HepG2 (cell line): ENCODE results near the gene ISCA1. TPM values are rescaled to one million over a fixed set of nuclear protein-coding genes. Genes with fewer than 3 reads are reported as not detected.
A peak's percentile ranks its signal among the peaks of the same experiment; 100 is the strongest.

Source experiments
- ATRX ChIP-seq: sonication (generic); formaldehyde crosslinking; IDR thresholded peaks from 2 replicates; pipeline ENCODE4 v1.4.0; 2020; ENCODE audit warnings: missing genetic modification reagents, borderline replicate concordance
- E2F5 ChIP-seq: sonication (generic); formaldehyde crosslinking; conservative IDR thresholded peaks from 2 replicates; pipeline ENCODE4 v1.4.0; 2020; ENCODE audit warnings: missing genetic modification reagents
- HMGXB4 ChIP-seq, 2 experiments: sonication (generic) in 1 of 2; formaldehyde crosslinking in 1 of 2; IDR thresholded peaks; 2 replicates each; pipeline versions ENCODE4 v1.4.0 to v1.6.1; 2018 to 2020; ENCODE audit warnings: missing genetic modification reagents in 2 of 2, borderline replicate concordance in 1 of 2, low read depth in 1 of 2, mild to moderate bottlenecking in 1 of 2, missing biosample characterization in 1 of 2
- MAFF ChIP-seq: IDR thresholded peaks from 2 replicates; pipeline ENCODE4 v1.6.1; 2011; ENCODE audit warnings: low read depth, low read length, improper control_type of control experiment
- MED8 ChIP-seq: sonication (generic); formaldehyde crosslinking; IDR thresholded peaks from 2 replicates; pipeline ENCODE4 v1.8.1; 2023; ENCODE audit warnings: mild to moderate bottlenecking, missing genetic modification reagents; ENCODE audit not compliant: insufficient replicate concordance
- NR2C2 ChIP-seq: sonication (generic); formaldehyde crosslinking; IDR thresholded peaks from 2 replicates; pipeline ENCODE4 v1.4.0; 2020; ENCODE audit warnings: missing genetic modification reagents, mild to moderate bottlenecking, moderate library complexity, borderline replicate concordance
- PBX2 ChIP-seq: IDR thresholded peaks from 2 replicates; pipeline ENCODE4 v1.6.1; 2016; ENCODE audit warnings: control low read depth
- POGZ ChIP-seq: sonication (generic); formaldehyde crosslinking; IDR thresholded peaks from 2 replicates; pipeline ENCODE4 v1.4.0; 2020; ENCODE audit warnings: mild to moderate bottlenecking, missing genetic modification reagents
- REPIN1 ChIP-seq: sonication (generic); formaldehyde crosslinking; IDR thresholded peaks from 2 replicates; pipeline ENCODE4 v1.8.0; 2022; ENCODE audit warnings: missing genetic modification reagents, low read depth, mild to moderate bottlenecking, borderline replicate concordance
- SALL2 ChIP-seq: sonication (generic); formaldehyde crosslinking; IDR thresholded peaks from 2 replicates; pipeline ENCODE4 v1.8.1; 2023; ENCODE audit warnings: mild to moderate bottlenecking, missing genetic modification reagents, inconsistent platforms
- SMYD3 ChIP-seq: sonication (generic); formaldehyde crosslinking; IDR thresholded peaks from 2 replicates; pipeline ENCODE4 v1.8.1; 2023; ENCODE audit warnings: mild to moderate bottlenecking, missing genetic modification reagents
- SP2 ChIP-seq: sonication (generic); formaldehyde crosslinking; IDR thresholded peaks from 2 replicates; pipeline ENCODE4 v1.5.1; 2020; ENCODE audit warnings: mild to moderate bottlenecking, missing genetic modification reagents
- SUZ12 ChIP-seq: fragments of 150-350 bp; IDR thresholded peaks from 2 replicates; pipeline ENCODE4 v1.6.1; 2014; ENCODE audit warnings: low read depth, low read length
- TERF1 ChIP-seq: sonication (generic); formaldehyde crosslinking; IDR thresholded peaks from 2 replicates; pipeline ENCODE4 v1.8.0; 2022; ENCODE audit warnings: mild to moderate bottlenecking, missing genetic modification reagents, moderate library complexity
- THAP11 ChIP-seq: IDR thresholded peaks from 2 replicates; pipeline ENCODE4 v1.6.1; 2016; ENCODE audit warnings: missing biosample characterization, missing genetic modification reagents
- YEATS2 ChIP-seq: sonication (generic); formaldehyde crosslinking; IDR thresholded peaks from 2 replicates; pipeline ENCODE4 v1.4.0; 2020; ENCODE audit warnings: missing genetic modification reagents, borderline replicate concordance
- ZFX ChIP-seq: sonication (generic); formaldehyde crosslinking; IDR thresholded peaks from 2 replicates; pipeline ENCODE4 v1.4.0; 2020; ENCODE audit warnings: mild to moderate bottlenecking, low read depth, missing genetic modification reagents, moderate library complexity
- ZMYM4 ChIP-seq: sonication (generic); formaldehyde crosslinking; IDR thresholded peaks from 2 replicates; pipeline ENCODE4 v1.8.1; 2023; ENCODE audit warnings: mild to moderate bottlenecking, missing genetic modification reagents
- ZNF362 ChIP-seq: sonication (generic); formaldehyde crosslinking; IDR thresholded peaks from 2 replicates; pipeline ENCODE4 v1.4.0; 2020; ENCODE audit warnings: missing genetic modification reagents, mild to moderate bottlenecking, borderline replicate concordance
- ZNF563 ChIP-seq: sonication (generic); formaldehyde crosslinking; IDR thresholded peaks from 2 replicates; pipeline ENCODE4 v1.8.0; 2022; ENCODE audit warnings: mild to moderate bottlenecking, moderate library complexity, missing genetic modification reagents
- ZNF577 ChIP-seq: sonication (generic); formaldehyde crosslinking; IDR thresholded peaks from 2 replicates; pipeline ENCODE4 v1.4.0; 2020; ENCODE audit warnings: mild to moderate bottlenecking, low read depth, missing genetic modification reagents, borderline replicate concordance
- ZNF629 ChIP-seq: sonication (generic); formaldehyde crosslinking; conservative IDR thresholded peaks from 2 replicates; pipeline ENCODE4 v1.5.0; 2020; ENCODE audit warnings: missing genetic modification reagents
- polyA plus RNA-seq, 8 experiments: library from polyadenylated mRNA; depleted of rRNA in 3 of 8; stranded (reverse) in 7 of 8; unstranded in 1 of 8; fragments of >200 nt; fragmentation: Illumina TruSeq in 4 of 8; extraction: Trizol in 4 of 8; gene quantifications; 2 replicates each; pipeline versions ENCODE4 v1.2.1 to v1.2.3, GENCODE V29; 2011 to 2016; ENCODE audit warnings: low read depth in 4 of 8, missing spikeins in 1 of 8, mixed read lengths in 1 of 8; ENCODE audit not compliant: insufficient read depth in 1 of 8
- total RNA-seq, 5 experiments: library from RNA; depleted of rRNA; stranded (reverse); fragments of >200 nt; fragmentation: Illumina TruSeq; extraction: Trizol; gene quantifications; 2 replicates each; pipeline ENCODE4 v1.2.3, GENCODE V29; 2016; ENCODE audit warnings: low read depth in 1 of 5

The ISCA1 gene
- total and polyA plus RNA-seq, 2 of the 13 experiments (the other 11 are each of a cell fraction or from before 2014, with no cell fraction given), result 29.2 to 40.9 TPM

- no peak; the same call in 1 of the 2 replicates for TF ChIP-seq POGZ
- no peak for TF ChIP-seq MAFF
- peak; percentile 90 for TF ChIP-seq ZFX (CRISPR knock-in tag)
- TF ChIP-seq SMYD3, result no peak
- peak; percentile 33; the same call in 1 of the 2 replicates for TF ChIP-seq SUZ12
- peak; percentile 15 to 89; a peak in 3 of 4 replicates for TF ChIP-seq HMGXB4 (CRISPR knock-in tag; IDR thresholded peaks at IDR 0.05; ENCODE audit: borderline replicate concordance in 1 of 2, low read depth in 1 of 2)
- peak; percentile 93 for TF ChIP-seq NR2C2 (CRISPR knock-in tag)
- TF ChIP-seq ZNF362 (CRISPR knock-in tag), result no peak
- no peak for TF ChIP-seq ZNF577 (CRISPR knock-in tag)
- peak; percentile 43; the same call in 1 of the 2 replicates for TF ChIP-seq SALL2 (CRISPR knock-in tag)
- TF ChIP-seq ZMYM4, result no peak; the same call in none of the 2 replicates
- peak; percentile 77 for TF ChIP-seq PBX2
- TF ChIP-seq TERF1, result no peak
- no peak; the same call in 1 of the 2 replicates for TF ChIP-seq YEATS2 (CRISPR knock-in tag)
- TF ChIP-seq THAP11 (CRISPR knock-in tag), result peak; percentile 98
- TF ChIP-seq E2F5 (CRISPR knock-in tag), result 0 out of 2 replicates have a peak, but pooled peaks have one; percentile 36
- peak; percentile 93 for TF ChIP-seq ZNF563 (CRISPR knock-in tag)
- TF ChIP-seq MED8 (CRISPR knock-in tag), result peak; percentile 24
- TF ChIP-seq SP2, result peak; percentile 75
- TF ChIP-seq ATRX (CRISPR knock-in tag), result no peak
- 0 out of 2 replicates have a peak, but pooled peaks have one; percentile 21 for TF ChIP-seq REPIN1 (CRISPR knock-in tag)
- no peak for TF ChIP-seq ZNF629 (CRISPR knock-in tag)
Observed at GRCh38 chr9:86282077-86282978, at the start of gene ISCA1 (continued).
